ENCODE data around the gene RAPGEF2. TPM values are rescaled to one million over a fixed set of nuclear protein-coding genes. Genes with fewer than 3 reads are reported as not detected.
A peak's percentile ranks its signal among the peaks of the same experiment; 100 is the strongest.

Gene RAPGEF2
- total RNA-seq, 1 experiment from 2014 or later = 26.3 TPM

DNA sequence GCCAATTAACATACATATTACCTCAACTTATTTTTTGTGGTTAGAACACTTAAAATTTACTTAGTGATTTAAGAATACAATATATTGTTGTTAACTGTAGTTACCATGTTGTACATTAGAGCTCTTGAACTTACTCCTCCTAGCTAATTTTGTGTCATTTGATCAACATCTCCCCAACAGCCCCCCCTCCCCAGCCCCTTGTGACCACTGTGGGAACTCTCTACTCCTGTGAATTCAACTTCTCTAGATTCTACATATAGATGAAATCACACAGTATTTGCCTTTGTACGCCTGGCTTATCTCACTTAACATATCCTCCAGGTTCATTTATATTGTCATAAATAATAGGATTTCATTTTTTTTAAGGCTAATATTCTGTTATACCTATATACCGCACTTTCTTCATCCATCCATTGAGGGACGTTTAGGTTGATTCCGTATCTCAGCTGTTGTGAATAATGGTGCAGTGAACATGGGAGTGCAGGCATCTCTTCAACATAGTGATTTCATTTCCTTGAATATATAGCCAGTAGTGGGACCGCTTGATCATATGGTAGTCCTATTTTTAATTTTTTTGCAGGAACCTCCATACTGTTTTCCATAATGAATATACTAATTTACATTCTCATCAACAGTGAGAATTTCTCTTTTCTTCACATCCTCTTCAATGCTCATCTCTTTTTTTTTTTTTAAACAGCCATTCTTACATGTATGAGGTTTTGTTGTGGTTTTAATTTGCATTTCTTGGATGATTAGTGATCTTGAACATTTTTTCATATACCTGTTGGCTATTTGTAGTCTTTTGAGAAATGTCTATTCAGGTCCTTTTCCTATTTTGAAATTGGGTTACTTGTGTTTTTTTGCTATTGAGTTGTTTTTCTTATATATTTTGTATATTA, 66.8 kb downstream of the RAPGEF2 start:
- H3K36me3 Mint-ChIP-seq (ENCODE audit: insufficient read depth, unreplicated experiment) = no peaks in the 10 kb centered on the region
- H3K9me3 Mint-ChIP-seq (ENCODE audit: unreplicated experiment) = no peaks in the 10 kb centered on the region
- TF ChIP-seq, protein P1, sequence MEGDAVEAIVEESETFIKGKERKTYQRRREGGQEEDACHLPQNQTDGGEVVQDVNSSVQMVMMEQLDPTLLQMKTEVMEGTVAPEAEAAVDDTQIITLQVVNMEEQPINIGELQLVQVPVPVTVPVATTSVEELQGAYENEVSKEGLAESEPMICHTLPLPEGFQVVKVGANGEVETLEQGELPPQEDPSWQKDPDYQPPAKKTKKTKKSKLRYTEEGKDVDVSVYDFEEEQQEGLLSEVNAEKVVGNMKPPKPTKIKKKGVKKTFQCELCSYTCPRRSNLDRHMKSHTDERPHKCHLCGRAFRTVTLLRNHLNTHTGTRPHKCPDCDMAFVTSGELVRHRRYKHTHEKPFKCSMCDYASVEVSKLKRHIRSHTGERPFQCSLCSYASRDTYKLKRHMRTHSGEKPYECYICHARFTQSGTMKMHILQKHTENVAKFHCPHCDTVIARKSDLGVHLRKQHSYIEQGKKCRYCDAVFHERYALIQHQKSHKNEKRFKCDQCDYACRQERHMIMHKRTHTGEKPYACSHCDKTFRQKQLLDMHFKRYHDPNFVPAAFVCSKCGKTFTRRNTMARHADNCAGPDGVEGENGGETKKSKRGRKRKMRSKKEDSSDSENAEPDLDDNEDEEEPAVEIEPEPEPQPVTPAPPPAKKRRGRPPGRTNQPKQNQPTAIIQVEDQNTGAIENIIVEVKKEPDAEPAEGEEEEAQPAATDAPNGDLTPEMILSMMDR (IDR thresholded peaks at IDR 0.05; ENCODE audit: unreplicated experiment) = no peak
- POLR2A ChIA-PET = interaction anchor here (0.9 kb wide), 1 partner anchor 10 kb away, joined by 3 read pairs; no protein-coding TSS in a partner anchor
- H3K27ac Mint-ChIP-seq (ENCODE audit: low read depth, unreplicated experiment) = no peak overlapping the region
- no TSS peak for BruUV-seq (replicated peaks)
- intact Hi-C loops (cut with micrococcal nuclease) = loop anchor here (10.0 kb wide), 1 partner anchor 915 kb away; no protein-coding TSS in a partner anchor
- no peaks in the 10 kb centered on the region for H3K27me3 Mint-ChIP-seq (ENCODE audit: insufficient read depth, unreplicated experiment)
- peaks cover 8% of the 10 kb centered on the region for H3K4me1 Mint-ChIP-seq (ENCODE audit: insufficient read depth, unreplicated experiment)
- H3K4me3 Mint-ChIP-seq (ENCODE audit: unreplicated experiment) = no peak overlapping the region
- CTCF ChIA-PET = no interaction called here
- no peak for DNase-seq (ENCODE audit: unreplicated experiment)

DNA sequence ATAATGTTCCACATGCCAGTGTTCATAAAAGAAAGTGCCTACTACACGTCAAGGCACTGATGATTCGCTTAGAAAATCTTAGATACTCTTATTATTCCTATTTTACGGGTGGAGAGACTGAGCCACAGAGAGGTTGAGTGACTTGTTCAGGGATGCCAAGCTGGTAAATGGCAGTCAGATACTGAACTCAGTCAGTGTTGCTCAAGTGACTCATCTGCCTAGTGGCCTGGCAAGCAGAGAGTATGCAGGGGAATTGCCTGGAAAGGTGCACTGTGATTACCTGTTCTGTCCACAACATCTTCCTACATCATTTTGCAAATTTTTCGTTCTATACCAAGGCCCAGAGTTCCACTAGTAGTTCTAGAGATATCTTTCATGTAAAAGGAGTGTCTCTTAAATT, 68.4 kb downstream of the RAPGEF2 start:
- TF ChIP-seq, protein P1 (IDR thresholded peaks at IDR 0.05; ENCODE audit: unreplicated experiment) = no peak
- Mint-ChIP-seq H3K4me1 (ENCODE audit: insufficient read depth, unreplicated experiment) (peaks cover 13% of the 10 kb centered on the region), H3K4me3 (ENCODE audit: unreplicated experiment) (no peak overlapping the region), H3K9me3 (ENCODE audit: unreplicated experiment) (no peaks in the 10 kb centered on the region), H3K36me3 (ENCODE audit: insufficient read depth, unreplicated experiment) (no peaks in the 10 kb centered on the region), H3K27me3 (ENCODE audit: insufficient read depth, unreplicated experiment) (no peaks in the 10 kb centered on the region), H3K27ac (ENCODE audit: low read depth, unreplicated experiment) (no peak overlapping the region)
- intact Hi-C loops (cut with micrococcal nuclease) = loop anchor here (10.0 kb wide), 1 partner anchor 916 kb away; no protein-coding TSS in a partner anchor
- no TSS peak for BruUV-seq (replicated peaks)
- CTCF ChIA-PET = interaction anchor here (1.6 kb wide), 1 partner anchor 320 kb away, joined by 5 read pairs; no protein-coding TSS in a partner anchor
- POLR2A ChIA-PET = no interaction called here
- peak; percentile 45 for DNase-seq (ENCODE audit: unreplicated experiment)

- DNase-seq (ENCODE audit: unreplicated experiment) = no peak
- intact Hi-C loops (cut with micrococcal nuclease) = loop anchor here (2.0 to 10.0 kb wide), 2 partner anchors 29 to 919 kb away; no protein-coding TSS in a partner anchor
- TF ChIP-seq, protein P1 (IDR thresholded peaks at IDR 0.05; ENCODE audit: unreplicated experiment) = no peak
- Mint-ChIP-seq H3K4me3 (ENCODE audit: unreplicated experiment) (no peak overlapping the region), H3K4me1 (ENCODE audit: insufficient read depth, unreplicated experiment) (peaks cover 21% of the 10 kb centered on the region), H3K9me3 (ENCODE audit: unreplicated experiment) (no peaks in the 10 kb centered on the region), H3K27me3 (ENCODE audit: insufficient read depth, unreplicated experiment) (no peaks in the 10 kb centered on the region), H3K36me3 (ENCODE audit: insufficient read depth, unreplicated experiment) (no peaks in the 10 kb centered on the region), H3K27ac (ENCODE audit: low read depth, unreplicated experiment) (no peak overlapping the region)
- BruUV-seq (replicated peaks) = no TSS peak
- POLR2A ChIA-PET = no interaction called here
- CTCF ChIA-PET = interaction anchor here (0.5 to 1.3 kb wide), 3 partner anchors 159 to 325 kb away, joined by 3 to 4 read pairs (median 3); no protein-coding TSS in a partner anchor
These were observed 71.0 kb downstream of the RAPGEF2 start for GRCh38 chr4:159173886-159174285.

- POLR2A ChIA-PET = no interaction called here
- CTCF ChIA-PET = interaction anchor here (0.6 to 1.0 kb wide), 4 partner anchors 28 to 318 kb away, joined by 3 to 5 read pairs (median 4); no protein-coding TSS in a partner anchor
- Mint-ChIP-seq H3K27me3 (ENCODE audit: insufficient read depth, unreplicated experiment) (no peaks in the 10 kb centered on the region), H3K27ac (ENCODE audit: low read depth, unreplicated experiment) (no peak overlapping the region), H3K4me3 (ENCODE audit: unreplicated experiment) (no peak overlapping the region), H3K36me3 (ENCODE audit: insufficient read depth, unreplicated experiment) (no peaks in the 10 kb centered on the region), H3K4me1 (ENCODE audit: insufficient read depth, unreplicated experiment) (peaks cover 24% of the 10 kb centered on the region), H3K9me3 (ENCODE audit: unreplicated experiment) (no peaks in the 10 kb centered on the region)
- intact Hi-C loops (cut with micrococcal nuclease) = loop anchor here (1.0 to 10.0 kb wide), 8 partner anchors 28 to 920 kb away; no protein-coding TSS in a partner anchor
- DNase-seq (ENCODE audit: unreplicated experiment) = no peak
- TF ChIP-seq, protein P1 (IDR thresholded peaks at IDR 0.05; ENCODE audit: unreplicated experiment) = no peak
- no TSS peak for BruUV-seq (replicated peaks)
These were observed 71.8 kb downstream of the RAPGEF2 start for GRCh38 chr4:159174645-159175084.

Measured in MCF 10A (cell line).